SW 1271 (cell line): ENCODE measurements around the gene RNF4.
"Not testable (repeated sequence)": the region's sequence is repeated elsewhere in the genome, so short reads cannot be mapped to it uniquely, and the experiment has no call there.

Source experiments
- DNase-seq, 2 experiments: peaks; one replicate each; lab custom pipeline; 2025; lab: John Stamatoyannopoulos, UW

The RNF4 gene

GRCh38 chr4:2486981-2487380 lies 18.1 kb downstream of the RNF4 start:
- DNase-seq, result no peak

DNA sequence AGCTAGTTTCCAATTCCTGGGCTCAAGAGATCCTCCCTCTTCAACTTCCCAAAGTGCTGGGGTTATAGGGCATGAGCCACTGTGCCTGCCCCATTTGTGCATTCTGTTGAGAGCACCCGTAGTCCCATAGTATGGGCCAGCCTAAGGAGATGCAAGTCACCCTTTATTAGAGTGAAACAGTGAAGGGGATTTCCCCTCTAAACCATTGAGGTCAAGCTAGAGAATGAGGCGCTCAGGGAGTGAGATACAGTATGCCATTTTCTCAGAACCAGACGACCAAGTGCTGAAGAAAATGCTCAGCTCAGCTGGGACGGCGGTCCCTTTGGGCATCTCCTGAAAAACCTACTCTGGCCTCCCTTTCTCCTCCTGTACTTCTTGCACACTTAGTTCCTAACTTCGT lies 18.7 kb downstream of the RNF4 start:
- no peak for DNase-seq

- no peak for DNase-seq
These were observed 20.3 kb downstream of the RNF4 start for GRCh38 chr4:2489081-2489805.

GRCh38 chr4:2489841-2490552 lies 21.1 kb downstream of the RNF4 start:
- DNase-seq, result no peak

DNA sequence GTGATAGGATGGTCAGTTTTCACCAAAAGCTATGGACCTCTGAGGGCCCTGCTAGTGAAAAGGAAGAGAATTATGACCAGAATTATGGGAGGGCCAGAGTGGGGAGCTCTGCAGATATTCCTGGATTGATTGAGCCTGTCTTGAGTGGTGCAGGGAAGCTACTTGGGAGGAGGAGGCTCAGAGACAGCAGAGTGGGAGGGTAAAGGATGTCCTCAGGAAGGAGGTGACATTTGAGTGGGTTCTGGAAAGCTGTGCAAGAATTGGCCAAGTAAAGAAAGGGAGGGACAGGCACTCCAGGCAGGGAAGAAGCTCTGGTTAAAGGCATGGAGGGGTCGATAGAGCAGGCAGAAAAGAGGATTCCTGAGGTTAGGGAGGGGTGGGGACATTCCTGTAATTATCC lies 24.1 kb downstream of the RNF4 start:
- no peak for DNase-seq

- no peak for DNase-seq
These were observed 26.1 kb downstream of the RNF4 start for GRCh38 chr4:2494992-2495391.

GRCh38 chr4:2497324-2497723 lies 28.4 kb downstream of the RNF4 start:
- no peak for DNase-seq

GRCh38 chr4:2497931-2498330 lies 29.0 kb downstream of the RNF4 start:
- DNase-seq, result no peak

DNA sequence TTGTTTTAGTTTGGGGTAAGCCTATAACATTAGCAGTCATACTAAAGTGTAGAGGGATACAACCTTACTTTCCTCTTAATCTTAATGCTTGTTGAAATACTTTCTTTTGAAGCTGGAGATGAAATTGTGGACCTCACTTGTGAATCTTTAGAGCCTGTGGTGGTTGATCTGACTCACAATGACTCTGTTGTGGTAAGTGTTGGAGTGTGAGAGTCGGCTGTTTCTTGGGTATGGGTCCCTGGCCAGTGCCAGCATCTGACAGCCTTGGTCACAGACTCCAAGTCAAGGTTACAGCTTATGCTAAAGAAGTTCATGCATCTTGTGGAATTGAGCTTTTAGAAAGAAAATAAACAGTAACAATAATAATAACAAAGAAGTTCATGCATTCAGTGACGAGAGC lies 31.6 kb downstream of the RNF4 start:
- no peak for DNase-seq

DNA sequence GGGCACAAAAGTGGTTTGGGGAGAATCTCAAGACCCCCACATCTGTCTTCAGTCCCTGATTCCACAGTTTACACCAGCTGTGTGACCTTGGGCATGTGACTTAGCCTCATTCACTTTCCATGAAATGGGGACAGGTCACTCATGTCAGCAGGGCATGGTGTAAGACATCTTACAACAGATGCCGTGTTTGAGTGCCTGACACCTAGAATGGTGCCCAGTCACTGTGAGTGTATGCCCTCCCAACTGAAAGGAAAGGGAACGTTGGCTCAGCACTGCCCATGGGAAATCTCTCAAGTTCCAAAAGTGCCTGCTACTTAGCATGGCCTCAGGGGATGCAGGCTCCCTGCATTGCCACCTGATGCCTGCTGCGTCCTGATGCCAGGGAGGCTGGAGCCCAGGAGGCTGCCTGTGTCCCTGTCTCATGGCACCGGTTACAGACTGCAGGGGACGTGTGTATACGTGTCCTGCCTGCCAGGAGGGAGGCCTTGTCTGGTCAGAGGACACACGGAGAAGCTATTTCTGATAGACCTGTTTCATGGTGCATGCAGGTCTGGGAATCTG lies 32.2 kb downstream of the RNF4 start:
- no peak for DNase-seq

GRCh38 chr4:2503809-2504208 lies 34.9 kb downstream of the RNF4 start:
- no peak for DNase-seq

- DNase-seq, result no peak
These were observed 38.4 kb downstream of the RNF4 start for GRCh38 chr4:2507259-2507658.

DNA sequence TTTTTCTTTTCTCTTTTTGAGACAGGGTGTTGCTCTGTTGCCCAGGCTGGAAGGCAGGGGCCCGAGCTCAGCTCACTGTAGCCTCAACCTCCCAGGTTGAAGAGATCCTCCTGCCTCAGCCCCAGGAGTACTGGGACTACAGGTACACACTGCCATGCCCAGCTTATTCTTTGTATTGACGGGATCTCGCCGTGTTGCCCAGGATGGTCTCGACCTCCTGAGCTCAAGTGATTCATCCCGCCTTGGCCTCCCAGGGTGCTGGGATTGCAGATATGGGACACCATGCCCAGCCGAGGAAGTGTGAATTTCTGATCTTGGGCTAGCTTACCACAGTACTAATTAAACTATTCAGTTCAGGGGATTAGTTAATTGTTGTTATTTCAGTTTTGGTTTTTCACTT lies 38.9 kb downstream of the RNF4 start:
- no peak for DNase-seq

- no peak for DNase-seq
These were observed 41.7 kb downstream of the RNF4 start for GRCh38 chr4:2510351-2511259.

DNA sequence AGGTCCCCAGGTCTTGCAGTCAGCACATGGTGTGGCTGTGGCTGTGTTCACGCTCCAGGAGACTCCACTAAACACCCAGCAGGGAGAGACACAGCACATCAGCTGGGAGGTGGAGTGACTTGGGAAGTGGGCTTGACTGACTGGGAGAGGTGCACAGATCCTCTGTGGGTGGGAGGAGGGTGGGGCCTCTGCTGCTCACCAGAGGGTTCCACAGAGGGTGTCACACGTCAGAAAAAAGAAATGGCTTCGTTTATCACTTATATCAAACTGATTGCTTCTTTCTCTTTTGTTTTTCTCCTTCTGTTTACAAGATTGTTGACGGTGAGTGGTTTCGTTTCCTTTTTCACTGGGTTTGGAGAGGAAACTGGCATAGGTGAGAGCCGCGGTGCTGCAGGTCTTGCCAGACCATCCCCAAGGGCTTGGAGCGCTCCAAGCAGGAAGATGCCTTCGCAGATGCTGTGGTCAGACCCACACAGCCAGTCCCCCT lies 42.8 kb downstream of the RNF4 start:
- DNase-seq, result no peak

DNA sequence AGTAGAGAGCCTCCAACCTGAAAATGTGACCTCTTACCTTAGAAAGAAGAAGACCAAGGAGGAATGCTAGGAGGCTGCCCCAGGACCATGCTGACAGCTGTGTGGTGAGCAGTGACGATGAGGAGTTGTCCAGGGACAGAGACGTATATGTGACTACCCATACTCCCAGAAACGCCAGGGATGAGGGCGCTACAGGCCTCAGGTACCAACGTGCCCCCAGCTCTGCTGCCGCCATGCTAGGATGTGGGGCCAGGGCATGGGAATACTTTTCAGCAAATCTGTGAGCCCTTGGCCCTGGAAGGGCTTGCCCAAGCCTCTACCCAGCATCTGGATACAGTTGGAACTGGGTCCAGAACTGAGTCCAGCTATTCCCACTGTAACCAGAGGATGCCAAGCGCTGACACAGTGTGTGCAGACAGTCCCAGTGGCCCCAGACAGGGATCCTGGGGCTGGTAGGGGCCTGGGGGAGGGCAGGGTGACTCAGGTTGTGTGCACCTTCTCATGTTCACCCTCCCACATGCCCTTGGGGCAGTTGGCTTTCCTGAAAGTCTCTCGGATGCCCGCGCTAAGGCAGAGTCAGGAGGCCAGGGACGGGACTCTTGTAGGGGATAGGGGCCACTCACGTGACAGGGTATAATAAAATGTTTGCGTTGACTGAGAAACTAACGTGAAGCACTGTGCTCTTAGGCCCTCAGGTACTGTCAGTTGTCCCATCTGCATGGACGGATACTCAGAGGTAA lies 43.7 kb downstream of the RNF4 start:
- no peak for DNase-seq

GRCh38 chr4:2514193-2514592 lies 45.3 kb downstream of the RNF4 start:
- DNase-seq, result not testable (repeated sequence)

- DNase-seq, result not testable (repeated sequence)
These were observed 46.0 kb downstream of the RNF4 start for GRCh38 chr4:2514944-2515343.

DNA sequence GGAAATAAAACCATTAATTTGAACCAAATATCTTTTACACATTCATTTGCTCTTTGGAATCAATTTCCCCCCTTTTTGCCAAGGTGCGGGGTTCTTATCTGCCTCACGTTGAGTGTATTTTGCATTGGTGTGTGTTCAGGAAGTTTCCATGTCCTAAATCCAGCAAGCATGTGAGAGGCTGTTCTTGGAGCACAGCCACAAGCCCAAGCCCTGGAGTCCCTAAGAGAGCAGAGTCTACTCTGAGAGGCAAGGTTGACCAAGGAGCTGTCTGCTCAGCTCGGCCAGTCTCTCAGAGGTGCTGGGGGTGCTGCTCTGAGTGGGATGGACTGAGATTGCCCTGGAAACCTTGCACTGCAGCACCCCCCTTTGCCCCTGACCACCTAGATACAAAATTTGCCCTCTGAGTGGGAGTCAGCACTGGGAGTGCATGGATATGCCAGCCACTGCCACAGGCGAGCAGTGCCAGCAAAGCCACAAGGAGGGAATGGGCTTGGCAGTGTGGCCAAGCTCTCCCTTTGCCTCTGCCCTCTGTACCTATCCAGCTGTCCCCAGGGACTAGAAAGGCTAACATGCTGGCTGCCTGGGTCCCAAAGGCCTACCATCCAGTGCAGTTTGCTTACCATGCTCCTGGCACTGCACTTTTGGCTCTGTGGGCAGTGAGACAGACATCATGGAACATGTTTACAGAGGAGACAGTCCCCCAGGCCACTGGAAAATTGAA lies 47.1 kb downstream of the RNF4 start:
- DNase-seq, result no peak

- no peak for DNase-seq
These were observed 47.7 kb downstream of the RNF4 start for GRCh38 chr4:2516635-2517034.

DNA sequence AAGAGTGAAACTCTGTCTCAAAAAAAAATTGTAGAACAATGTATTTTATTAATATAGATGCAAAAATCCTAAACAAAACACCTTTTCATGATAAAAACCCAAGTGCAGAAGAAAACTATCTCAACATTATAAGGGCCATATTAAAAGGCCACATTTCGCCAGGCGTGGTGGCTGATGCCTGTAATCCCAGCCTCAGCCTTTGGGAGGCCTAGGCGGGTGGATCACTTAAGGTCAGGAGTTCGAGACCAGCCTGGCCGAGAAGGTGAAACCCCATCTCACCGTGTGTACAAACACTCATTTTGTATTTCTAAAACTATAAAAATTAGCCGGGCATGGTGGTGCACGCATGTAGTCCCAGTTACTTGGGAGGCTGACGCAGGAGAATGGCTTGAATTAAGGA lies 57.7 kb downstream of the RNF4 start:
- DNase-seq, result no peak
